SU-DHL-6 (cell line): ENCODE measurements around the gene AIP.

Source experiments
- H2AFZ ChIP-seq: fragments of 200-600 bp; sonication (generic); 2 replicates; pipeline ENCODE4 v1.6.1; 2014; ENCODE audit warnings: low read depth, mild to moderate bottlenecking, moderate library complexity, mixed read lengths, antibody characterized with exemption, low read length; ENCODE audit not compliant: severe bottlenecking
- H3F3A ChIP-seq: fragments of 200-600 bp; shearing (Covaris generic); 2 replicates; pipeline ENCODE4 v1.6.0; 2016; ENCODE audit warnings: antibody characterized with exemption, mild to moderate bottlenecking; ENCODE audit not compliant: insufficient read depth
- H3K27ac ChIP-seq: fragments of 200-600 bp; sonication (generic); 2 replicates; pipeline ENCODE4 v1.5.1; 2016; ENCODE audit warnings: low read depth, mild to moderate bottlenecking, low read length, moderate library complexity, mixed read lengths
- H3K27me3 ChIP-seq: fragments of 200-600 bp; sonication (generic), shearing (Covaris generic); 2 replicates; pipeline ENCODE4 v1.6.0; 2014; ENCODE audit warnings: mild to moderate bottlenecking, low read length
- H3K36me3 ChIP-seq: fragments of 200-600 bp; sonication (generic); 2 replicates; pipeline ENCODE4 v1.6.1; 2014; ENCODE audit warnings: mild to moderate bottlenecking, low read length, mixed read lengths
- H3K4me2 ChIP-seq: fragments of 300-600, 200-600 bp; shearing (Covaris generic), sonication (generic); 2 replicates; pipeline ENCODE4 v1.6.0; 2014; ENCODE audit warnings: low read length, low read depth, mild to moderate bottlenecking; ENCODE audit not compliant: poor library complexity, severe bottlenecking
- H3K4me3 ChIP-seq: fragments of 200-600 bp; sonication (generic); 2 replicates; pipeline ENCODE4 v1.5.1; 2014; ENCODE audit warnings: antibody characterized with exemption, low read length, mild to moderate bottlenecking, mixed read lengths; ENCODE audit not compliant: insufficient read depth, poor library complexity, severe bottlenecking
- H3K79me2 ChIP-seq: fragments of 200-600 bp; sonication (generic); 2 replicates; pipeline ENCODE4 v1.6.1; 2014; ENCODE audit warnings: mild to moderate bottlenecking, low read length, moderate library complexity; ENCODE audit not compliant: insufficient read depth
- H3K9ac ChIP-seq: fragments of 200-600 bp; sonication (generic); 2 replicates; pipeline ENCODE4 v1.7.0; 2014; ENCODE audit warnings: mild to moderate bottlenecking, low read length
- H3K9me2 ChIP-seq: fragments of 200-600 bp; sonication (generic); replicated peaks from 2 replicates; pipeline ENCODE4 v1.6.1; 2014; ENCODE audit warnings: low read length; ENCODE audit not compliant: insufficient read depth
- H3K9me3 ChIP-seq: fragments of 200-600 bp; sonication (generic); 2 replicates; pipeline ENCODE4 v1.6.1; 2014; ENCODE audit warnings: low read length, mixed read lengths; ENCODE audit not compliant: insufficient read depth
- H4K20me1 ChIP-seq: fragments of 200-600 bp; sonication (generic); 2 replicates; pipeline ENCODE4 v1.6.1; 2014; ENCODE audit warnings: low read depth, mild to moderate bottlenecking, antibody characterized with exemption, low read length, moderate library complexity, mixed read lengths
- EZH2phosphoT487 ChIP-seq: fragments of 200-600 bp; sonication (generic), shearing (Covaris generic); conservative IDR thresholded peaks from 2 replicates; pipeline ENCODE4 v1.6.1; 2018; ENCODE audit warnings: mild to moderate bottlenecking, antibody characterized with exemption, low read length, moderate library complexity, mixed read lengths
- TF ChIP-seq, protein P1 (sequence below): fragments of 200-600 bp; sonication (generic); IDR thresholded peaks from one replicate; pipeline ENCODE4 v1.5.1; 2017; ENCODE audit warnings: antibody characterized with exemption, mild to moderate bottlenecking, low read length, moderate library complexity; ENCODE audit not compliant: insufficient read depth, poor library complexity, severe bottlenecking

Gene AIP

DNA sequence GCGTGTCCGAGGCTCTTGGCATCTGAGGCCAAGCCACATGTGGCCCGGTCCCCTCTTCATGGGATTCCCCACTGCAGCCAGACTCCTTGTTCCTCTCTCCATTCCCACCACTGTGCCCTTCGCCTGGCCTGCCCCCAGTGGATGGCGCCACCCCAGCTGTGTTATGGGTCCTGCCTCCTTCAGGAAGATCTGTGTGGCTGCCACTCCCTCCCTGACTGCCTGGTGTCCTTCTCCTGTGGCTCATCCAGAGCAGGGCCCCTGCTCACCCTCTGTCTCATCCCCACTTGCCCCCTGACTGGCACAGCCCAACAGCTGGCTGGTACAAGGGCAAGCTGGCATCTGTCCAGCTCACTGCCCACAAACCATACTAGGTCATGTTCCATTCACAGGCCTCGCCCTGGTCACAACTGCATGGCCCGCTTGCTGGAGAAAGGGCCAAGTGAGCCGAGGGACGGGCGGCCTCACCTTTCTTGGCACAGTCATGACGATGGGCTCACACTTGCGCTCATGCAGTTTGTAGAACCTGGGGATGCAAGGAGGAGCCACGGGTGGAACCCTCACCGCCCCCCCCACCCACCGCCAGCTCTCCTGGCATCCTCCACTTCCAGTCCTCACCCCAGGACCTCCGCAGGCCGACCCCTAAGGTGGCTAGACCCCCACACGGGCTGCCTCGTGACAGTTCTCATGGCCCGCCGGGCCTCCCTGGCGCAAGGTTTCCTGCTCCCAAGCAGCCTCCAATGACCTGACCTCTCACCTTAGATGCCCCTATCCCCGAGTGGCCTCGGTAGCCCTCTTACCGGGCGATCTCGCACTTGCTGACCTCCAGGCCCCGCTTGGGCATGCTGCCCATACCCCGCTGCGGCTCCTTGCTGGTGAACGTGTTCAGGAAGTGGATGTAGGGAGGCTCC is 43.3 kb upstream of the AIP start:
- H3F3A ChIP-seq = peaks cover 87% of the 10 kb centered on the region
- no peak overlapping the region for H2AFZ ChIP-seq
- no peaks in the 10 kb centered on the region for H4K20me1 ChIP-seq
- no peaks in the 10 kb centered on the region for H3K9me3 ChIP-seq
- peak overlapping the region; percentile 100 for H3K27ac ChIP-seq
- peaks cover 24% of the 10 kb centered on the region; the same call in 1 of the 2 replicates for H3K79me2 ChIP-seq
- H3K9me2 ChIP-seq = no peaks in the 10 kb centered on the region
- H3K4me3 ChIP-seq = peak overlapping the region; percentile 96
- peak overlapping the region; percentile 99 for H3K4me2 ChIP-seq
- no peak for TF ChIP-seq EZH2phosphoT487
- TF ChIP-seq, protein P1, sequence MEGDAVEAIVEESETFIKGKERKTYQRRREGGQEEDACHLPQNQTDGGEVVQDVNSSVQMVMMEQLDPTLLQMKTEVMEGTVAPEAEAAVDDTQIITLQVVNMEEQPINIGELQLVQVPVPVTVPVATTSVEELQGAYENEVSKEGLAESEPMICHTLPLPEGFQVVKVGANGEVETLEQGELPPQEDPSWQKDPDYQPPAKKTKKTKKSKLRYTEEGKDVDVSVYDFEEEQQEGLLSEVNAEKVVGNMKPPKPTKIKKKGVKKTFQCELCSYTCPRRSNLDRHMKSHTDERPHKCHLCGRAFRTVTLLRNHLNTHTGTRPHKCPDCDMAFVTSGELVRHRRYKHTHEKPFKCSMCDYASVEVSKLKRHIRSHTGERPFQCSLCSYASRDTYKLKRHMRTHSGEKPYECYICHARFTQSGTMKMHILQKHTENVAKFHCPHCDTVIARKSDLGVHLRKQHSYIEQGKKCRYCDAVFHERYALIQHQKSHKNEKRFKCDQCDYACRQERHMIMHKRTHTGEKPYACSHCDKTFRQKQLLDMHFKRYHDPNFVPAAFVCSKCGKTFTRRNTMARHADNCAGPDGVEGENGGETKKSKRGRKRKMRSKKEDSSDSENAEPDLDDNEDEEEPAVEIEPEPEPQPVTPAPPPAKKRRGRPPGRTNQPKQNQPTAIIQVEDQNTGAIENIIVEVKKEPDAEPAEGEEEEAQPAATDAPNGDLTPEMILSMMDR = peak; percentile 22
- peak overlapping the region; percentile 100 for H3K9ac ChIP-seq
- no peaks in the 10 kb centered on the region for H3K27me3 ChIP-seq
- H3K36me3 ChIP-seq = no peaks in the 10 kb centered on the region

DNA sequence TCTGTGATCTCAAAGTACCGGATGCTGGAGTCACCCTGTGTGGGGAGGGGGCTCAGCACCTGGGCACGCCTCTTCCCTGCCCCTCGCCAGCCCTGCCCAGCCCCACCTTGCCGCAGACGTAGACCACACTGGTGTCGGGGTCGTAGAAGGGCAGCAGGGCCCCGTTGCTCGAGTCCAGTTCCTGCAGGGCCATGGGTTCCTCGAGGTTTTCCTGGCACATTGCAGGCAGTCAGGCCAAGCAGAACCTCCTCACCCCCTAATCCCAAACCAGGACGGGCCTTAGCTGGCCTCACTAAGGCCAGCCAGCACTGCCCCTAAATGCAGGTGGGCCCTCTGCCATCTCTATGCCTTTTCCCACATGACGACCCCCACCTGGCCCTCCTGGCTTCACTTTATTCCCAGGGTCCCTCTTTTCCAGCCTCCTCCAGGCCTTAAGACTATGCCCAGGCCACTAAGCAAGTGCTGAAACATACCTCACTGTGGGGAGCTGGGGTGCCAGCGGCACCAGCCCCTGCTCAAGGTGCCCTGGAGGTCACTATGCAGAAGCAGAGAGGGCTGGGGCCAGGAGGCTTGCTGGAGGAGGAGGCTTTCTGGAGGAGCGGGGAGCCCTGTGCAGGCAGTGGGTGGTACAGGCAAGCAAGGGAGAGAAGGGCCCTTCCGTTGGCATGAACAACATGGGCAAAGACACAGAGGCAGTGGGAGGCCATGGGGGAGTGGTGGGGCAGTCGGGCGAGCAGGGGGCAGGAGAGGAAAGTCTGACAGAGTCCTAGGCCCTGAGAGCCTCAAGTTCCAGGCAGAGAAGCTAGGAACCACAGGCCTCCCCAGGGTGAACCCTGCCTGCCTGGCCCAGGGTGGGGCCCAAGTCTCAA is 42.4 kb upstream of the AIP start:
- Histone ChIP-seq H3K4me2 (peak overlapping the region; percentile 99), H3K4me3 (peak overlapping the region; percentile 96)
- TF ChIP-seq, protein P1 = no peak
- TF ChIP-seq EZH2phosphoT487 = no peak

DNA sequence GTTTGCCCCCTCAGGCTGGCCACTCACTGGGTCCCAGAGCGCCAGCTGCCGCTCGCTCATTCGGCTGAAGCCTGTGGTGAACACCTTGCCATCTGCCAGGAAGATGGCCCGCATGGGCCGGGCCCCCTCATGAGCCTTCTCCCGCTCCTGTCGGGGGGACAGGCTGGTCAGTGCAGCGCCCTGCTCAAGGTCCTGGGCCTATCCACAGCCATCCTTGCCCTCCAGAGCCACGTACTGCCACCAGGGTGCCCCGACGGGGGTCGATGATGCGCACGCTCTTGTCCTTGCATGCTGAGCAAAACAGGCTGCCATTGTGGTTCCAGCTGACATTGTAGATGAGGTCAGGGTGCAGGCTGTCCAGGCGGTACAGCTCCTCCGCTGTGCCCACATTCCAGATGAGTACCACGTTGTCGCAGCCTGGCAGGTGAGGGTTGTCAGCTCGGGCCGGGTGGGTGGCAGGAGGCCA is 41.7 kb upstream of the AIP start:
- H3K9ac ChIP-seq = peak overlapping the region; percentile 100
- H3K27me3 ChIP-seq = no peaks in the 10 kb centered on the region
- no peaks in the 10 kb centered on the region for H3K9me3 ChIP-seq
- H3K4me2 ChIP-seq = peak overlapping the region; percentile 99
- peaks cover 24% of the 10 kb centered on the region; the same call in 1 of the 2 replicates for H3K79me2 ChIP-seq
- no peaks in the 10 kb centered on the region for H3K9me2 ChIP-seq
- H3K36me3 ChIP-seq = no peaks in the 10 kb centered on the region
- H3K27ac ChIP-seq = peak overlapping the region; percentile 100
- TF ChIP-seq EZH2phosphoT487 = no peak
- TF ChIP-seq, protein P1 = no peak
- peaks cover 86% of the 10 kb centered on the region for H3F3A ChIP-seq
- no peak overlapping the region for H2AFZ ChIP-seq
- no peak overlapping the region for H3K4me3 ChIP-seq
- no peaks in the 10 kb centered on the region for H4K20me1 ChIP-seq

More for the DNA sequence above, 42.4 kb upstream of the AIP start:
- H3K36me3 ChIP-seq = no peaks in the 10 kb centered on the region
- H2AFZ ChIP-seq = no peak overlapping the region
- H3F3A ChIP-seq = peaks cover 87% of the 10 kb centered on the region
- no peaks in the 10 kb centered on the region for H3K9me2 ChIP-seq
- peak overlapping the region; percentile 100 for H3K27ac ChIP-seq
- peaks cover 24% of the 10 kb centered on the region; the same call in 1 of the 2 replicates for H3K79me2 ChIP-seq
- no peaks in the 10 kb centered on the region for H3K27me3 ChIP-seq
- peak overlapping the region; percentile 100 for H3K9ac ChIP-seq
- no peaks in the 10 kb centered on the region for H4K20me1 ChIP-seq
- H3K9me3 ChIP-seq = no peaks in the 10 kb centered on the region
